GM19023 (cell line): Measurements from ENCODE around the gene ATXN7L3B.

Source experiments
- ATAC-seq: cut with Tn5 transposase; IDR thresholded peaks from one replicate; pipeline ENCODE4 v1.9.1; 2021; ENCODE audit warnings: mild to moderate bottlenecking, moderate library complexity; ENCODE audit not compliant: unreplicated experiment

Gene ATXN7L3B

GRCh38 chr12:74547249-74547648 is 9.6 kb downstream of the ATXN7L3B start:
- no peak for ATAC-seq

- ATAC-seq = no peak
Observed at GRCh38 chr12:74551291-74551690, 13.7 kb downstream of the ATXN7L3B start.

- ATAC-seq = no peak
Observed at GRCh38 chr12:74552201-74552600, 14.6 kb downstream of the ATXN7L3B start.

- ATAC-seq = no peak
Observed at GRCh38 chr12:74559728-74560127, 22.1 kb downstream of the ATXN7L3B start.

GRCh38 chr12:74563927-74564326 is 26.3 kb downstream of the ATXN7L3B start:
- no peak for ATAC-seq

- no peak for ATAC-seq
Observed at GRCh38 chr12:74578486-74578885, 40.9 kb downstream of the ATXN7L3B start.

- ATAC-seq = no peak
Observed at GRCh38 chr12:74579446-74579845, 41.8 kb downstream of the ATXN7L3B start.

GRCh38 chr12:74579981-74580380 is 42.3 kb downstream of the ATXN7L3B start:
- no peak for ATAC-seq

GRCh38 chr12:74581439-74581838 is 43.8 kb downstream of the ATXN7L3B start:
- ATAC-seq = no peak

GRCh38 chr12:74584483-74585062 is 46.9 kb downstream of the ATXN7L3B start:
- ATAC-seq = no peak

GRCh38 chr12:74586251-74586650 is 48.6 kb downstream of the ATXN7L3B start:
- ATAC-seq = no peak
